Loucy (cell line): ENCODE results near the gene TDRD10.

Source experiments
- H2AFZ ChIP-seq: fragments of 200-600 bp; sonication (generic); 2 replicates; pipeline ENCODE4 v1.6.0; 2016; ENCODE audit warnings: antibody characterized with exemption, mild to moderate bottlenecking, low read length, moderate library complexity
- H3F3A ChIP-seq: fragments of 200-600 bp; 2 replicates; pipeline ENCODE4 v1.6.0; 2016; ENCODE audit warnings: antibody characterized with exemption, low read depth, mild to moderate bottlenecking
- H3K27me3 ChIP-seq: fragments of 200-600 bp; sonication (generic); 2 replicates; pipeline ENCODE4 v1.6.1; 2014; ENCODE audit warnings: low read length, mild to moderate bottlenecking; ENCODE audit not compliant: insufficient read depth, poor library complexity, severe bottlenecking
- H3K36me3 ChIP-seq: fragments of 200-600 bp; sonication (generic); 2 replicates; pipeline ENCODE4 v1.6.1; 2016; ENCODE audit warnings: low read length; ENCODE audit not compliant: insufficient read depth
- H3K4me1 ChIP-seq: fragments of 200-600 bp; sonication (generic); 2 replicates; pipeline ENCODE4 v1.5.1; 2014; ENCODE audit warnings: low read length, mild to moderate bottlenecking; ENCODE audit not compliant: insufficient read depth, poor library complexity, severe bottlenecking
- H3K4me2 ChIP-seq: fragments of 200-600 bp; sonication (generic); 2 replicates; pipeline ENCODE4 v1.6.0; 2014; ENCODE audit warnings: antibody characterized with exemption, low read length, low read depth, mild to moderate bottlenecking; ENCODE audit not compliant: poor library complexity, severe bottlenecking
- H3K4me3 ChIP-seq: fragments of 200-600 bp; sonication (generic); 2 replicates; pipeline ENCODE4 v1.5.1; 2014; ENCODE audit warnings: low read length, mild to moderate bottlenecking, mixed read lengths; ENCODE audit not compliant: poor library complexity, severe bottlenecking
- H3K79me2 ChIP-seq: fragments of 200-600 bp; sonication (generic); 2 replicates; pipeline ENCODE4 v1.6.1; 2014; ENCODE audit warnings: low read length; ENCODE audit not compliant: insufficient read depth
- H3K9ac ChIP-seq: fragments of 200-600 bp; sonication (generic); 2 replicates; pipeline ENCODE4 v1.6.0; 2014; ENCODE audit warnings: mild to moderate bottlenecking, low read depth, low read length, moderate library complexity; ENCODE audit not compliant: poor library complexity, severe bottlenecking
- H3K9me2 ChIP-seq: fragments of 200-600 bp; sonication (generic); replicated peaks from 2 replicates; pipeline ENCODE4 v1.6.1; 2016; ENCODE audit warnings: low read depth, low read length, mixed read lengths
- H3K9me3 ChIP-seq: fragments of 200-600 bp; sonication (generic); 2 replicates; pipeline ENCODE4 v1.6.1; 2014; ENCODE audit warnings: mild to moderate bottlenecking, antibody characterized with exemption, low read length, low read depth; ENCODE audit not compliant: insufficient read depth
- H4K20me1 ChIP-seq: fragments of 200-600 bp; sonication (generic); 2 replicates; pipeline ENCODE4 v1.6.0; 2014; ENCODE audit warnings: antibody characterized with exemption, low read length, mild to moderate bottlenecking; ENCODE audit not compliant: insufficient read depth, poor library complexity, severe bottlenecking
- EZH2phosphoT487 ChIP-seq: fragments of 200-600 bp; IDR thresholded peaks from 2 replicates; pipeline ENCODE4 v1.6.1; 2018; ENCODE audit warnings: antibody characterized with exemption, mild to moderate bottlenecking, moderate library complexity, borderline replicate concordance
- TF ChIP-seq, protein P1 (sequence below): fragments of 200-600 bp; sonication (generic); conservative IDR thresholded peaks from 2 replicates; pipeline ENCODE4 v1.5.1; 2014; ENCODE audit warnings: mild to moderate bottlenecking, antibody characterized with exemption, low read length

The TDRD10 gene

DNA sequence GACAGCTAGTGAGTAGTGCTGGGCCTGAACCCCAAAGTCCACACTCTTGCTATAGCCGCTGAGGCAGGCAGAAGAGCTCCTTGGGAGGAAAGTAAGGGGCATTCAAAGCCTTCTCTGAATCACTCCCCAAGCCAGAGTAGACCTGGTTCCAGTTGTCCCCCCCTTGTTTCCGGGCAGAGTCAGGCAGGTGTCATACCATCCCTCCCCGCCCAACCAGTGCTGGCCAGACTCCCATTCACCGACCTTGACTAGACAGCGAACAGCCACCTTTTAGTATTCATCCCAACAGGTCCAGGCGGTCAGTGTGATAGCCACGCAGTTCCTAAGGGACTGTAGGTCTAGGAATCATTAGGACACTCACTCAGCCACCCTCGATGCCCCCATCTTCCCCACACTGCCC, 77.4 kb downstream of the TDRD10 start:
- TF ChIP-seq, protein P1, sequence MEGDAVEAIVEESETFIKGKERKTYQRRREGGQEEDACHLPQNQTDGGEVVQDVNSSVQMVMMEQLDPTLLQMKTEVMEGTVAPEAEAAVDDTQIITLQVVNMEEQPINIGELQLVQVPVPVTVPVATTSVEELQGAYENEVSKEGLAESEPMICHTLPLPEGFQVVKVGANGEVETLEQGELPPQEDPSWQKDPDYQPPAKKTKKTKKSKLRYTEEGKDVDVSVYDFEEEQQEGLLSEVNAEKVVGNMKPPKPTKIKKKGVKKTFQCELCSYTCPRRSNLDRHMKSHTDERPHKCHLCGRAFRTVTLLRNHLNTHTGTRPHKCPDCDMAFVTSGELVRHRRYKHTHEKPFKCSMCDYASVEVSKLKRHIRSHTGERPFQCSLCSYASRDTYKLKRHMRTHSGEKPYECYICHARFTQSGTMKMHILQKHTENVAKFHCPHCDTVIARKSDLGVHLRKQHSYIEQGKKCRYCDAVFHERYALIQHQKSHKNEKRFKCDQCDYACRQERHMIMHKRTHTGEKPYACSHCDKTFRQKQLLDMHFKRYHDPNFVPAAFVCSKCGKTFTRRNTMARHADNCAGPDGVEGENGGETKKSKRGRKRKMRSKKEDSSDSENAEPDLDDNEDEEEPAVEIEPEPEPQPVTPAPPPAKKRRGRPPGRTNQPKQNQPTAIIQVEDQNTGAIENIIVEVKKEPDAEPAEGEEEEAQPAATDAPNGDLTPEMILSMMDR: no peak
- TF ChIP-seq EZH2phosphoT487: no peak
- peaks cover 12% of the 10 kb centered on the region for H3K4me1 ChIP-seq
- H3K4me3 ChIP-seq: no peak overlapping the region
- H3F3A ChIP-seq: no peaks in the 10 kb centered on the region
- H3K79me2 ChIP-seq: no peaks in the 10 kb centered on the region
- H4K20me1 ChIP-seq: no peaks in the 10 kb centered on the region
- no peaks in the 10 kb centered on the region for H3K9me3 ChIP-seq
- H3K27me3 ChIP-seq: no peaks in the 10 kb centered on the region
- peaks cover 62% of the 10 kb centered on the region; the same call in 1 of the 2 replicates for H3K36me3 ChIP-seq
- no peak overlapping the region for H2AFZ ChIP-seq
- no peaks in the 10 kb centered on the region for H3K9me2 ChIP-seq
- no peak overlapping the region for H3K9ac ChIP-seq
- no peak overlapping the region for H3K4me2 ChIP-seq

DNA sequence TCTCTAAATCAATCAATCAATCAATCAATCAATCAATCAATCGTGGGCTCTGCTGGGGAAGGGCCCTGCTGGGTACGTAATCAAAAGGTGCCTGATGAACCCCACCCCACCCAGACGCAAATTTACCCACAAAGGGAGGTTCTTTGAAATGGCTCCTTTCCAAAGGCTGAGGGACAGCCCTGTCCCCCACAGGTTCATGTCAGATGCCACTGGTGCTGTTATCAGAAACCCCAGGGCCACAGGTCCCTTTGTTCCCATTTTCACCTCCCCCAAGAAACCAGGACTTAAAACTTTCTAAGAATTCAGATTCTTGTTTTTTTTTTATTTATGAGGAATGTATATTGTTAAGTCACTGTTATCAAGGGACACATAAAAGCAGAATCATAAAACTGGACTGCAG, 79.7 kb downstream of the TDRD10 start:
- Histone ChIP-seq H3K4me2 (no peak overlapping the region), H3K27me3 (no peaks in the 10 kb centered on the region), H3K9ac (no peak overlapping the region), H3K4me1 (no peaks in the 10 kb centered on the region), H3F3A (no peaks in the 10 kb centered on the region), H3K4me3 (no peak overlapping the region), H3K9me2 (no peaks in the 10 kb centered on the region), H3K36me3 (peaks cover 86% of the 10 kb centered on the region), H3K79me2 (no peaks in the 10 kb centered on the region), H4K20me1 (no peaks in the 10 kb centered on the region), H3K9me3 (no peaks in the 10 kb centered on the region), H2AFZ (no peak overlapping the region)
- TF ChIP-seq, protein P1: no peak
- no peak for TF ChIP-seq EZH2phosphoT487

DNA sequence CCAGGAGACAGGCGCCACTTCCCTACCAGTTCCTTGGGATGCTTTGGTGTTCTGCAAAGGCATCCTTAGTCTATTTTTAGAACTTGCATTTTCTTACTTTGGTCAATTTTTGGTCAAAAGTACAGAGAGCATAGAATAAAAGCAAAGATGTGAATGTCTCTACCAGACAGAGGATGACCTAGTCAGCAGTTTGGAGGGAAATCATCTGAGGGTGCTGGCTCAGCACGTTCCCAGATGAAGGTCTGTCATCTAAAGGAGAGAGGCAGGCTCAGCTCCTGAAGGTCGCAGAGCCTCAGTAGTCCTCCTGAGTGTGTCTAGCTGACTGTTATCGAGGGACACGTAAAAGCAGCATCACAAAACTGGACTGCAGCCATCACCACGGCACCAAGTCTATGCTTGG, 80.9 kb downstream of the TDRD10 start:
- Histone ChIP-seq H3F3A (no peaks in the 10 kb centered on the region), H3K4me1 (no peaks in the 10 kb centered on the region), H3K4me3 (no peak overlapping the region), H2AFZ (no peak overlapping the region), H4K20me1 (no peaks in the 10 kb centered on the region), H3K9ac (no peak overlapping the region), H3K79me2 (no peaks in the 10 kb centered on the region), H3K4me2 (no peak overlapping the region), H3K27me3 (no peaks in the 10 kb centered on the region), H3K9me2 (no peaks in the 10 kb centered on the region), H3K36me3 (peaks cover 97% of the 10 kb centered on the region), H3K9me3 (no peaks in the 10 kb centered on the region)
- TF ChIP-seq EZH2phosphoT487: no peak
- TF ChIP-seq, protein P1: no peak
